HK-2 (cell line): ENCODE data around the gene NEXN.
"Not testable (repeated sequence)": the region's sequence is repeated elsewhere in the genome, so short reads cannot be mapped to it uniquely, and the experiment has no call there.

Source experiments
- DNase-seq: peaks from one replicate; pipeline ENCODE4 v3.0.0-alpha.2; 2018; ENCODE audit not compliant: unreplicated experiment

Gene NEXN

GRCh38 chr1:77906019-77906545 lies 17.7 kb downstream of the NEXN start:
- no peak for DNase-seq

GRCh38 chr1:77906624-77907023 lies 18.2 kb downstream of the NEXN start:
- DNase-seq = no peak

- no peak for DNase-seq
These were observed 21.7 kb downstream of the NEXN start for GRCh38 chr1:77910116-77910515.

GRCh38 chr1:77918918-77919317 lies 30.5 kb downstream of the NEXN start:
- not testable (repeated sequence) for DNase-seq

GRCh38 chr1:77925518-77925917 lies 37.1 kb downstream of the NEXN start:
- no peak for DNase-seq

- no peak for DNase-seq
These were observed 37.5 kb downstream of the NEXN start for GRCh38 chr1:77925956-77926355.

- no peak for DNase-seq
These were observed 38.3 kb downstream of the NEXN start for GRCh38 chr1:77926561-77927357.

- no peak for DNase-seq
These were observed 39.0 kb downstream of the NEXN start for GRCh38 chr1:77927414-77927813.

- no peak for DNase-seq
These were observed 41.4 kb downstream of the NEXN start for GRCh38 chr1:77929806-77930205.

GRCh38 chr1:77938651-77939050 lies 50.2 kb downstream of the NEXN start:
- DNase-seq = no peak

GRCh38 chr1:77940921-77941570 lies 52.6 kb downstream of the NEXN start:
- no peak for DNase-seq

GRCh38 chr1:77942400-77943140 lies 54.1 kb downstream of the NEXN start:
- no peak for DNase-seq

GRCh38 chr1:77945345-77945744 lies 56.9 kb downstream of the NEXN start:
- no peak for DNase-seq

- DNase-seq = no peak
These were observed 60.5 kb downstream of the NEXN start for GRCh38 chr1:77948841-77949424.

- DNase-seq = no peak
These were observed 62.4 kb downstream of the NEXN start for GRCh38 chr1:77950873-77951272.

- no peak for DNase-seq
These were observed 62.9 kb downstream of the NEXN start for GRCh38 chr1:77951328-77951727.

- no peak for DNase-seq
These were observed 65.5 kb downstream of the NEXN start for GRCh38 chr1:77953907-77954306.

GRCh38 chr1:77954521-77954920 lies 66.1 kb downstream of the NEXN start:
- DNase-seq = no peak

- DNase-seq = no peak
These were observed 67.3 kb downstream of the NEXN start for GRCh38 chr1:77955709-77956108.

- DNase-seq = no peak
These were observed 68.0 kb downstream of the NEXN start for GRCh38 chr1:77956464-77956863.

- DNase-seq = no peak
These were observed 70.0 kb downstream of the NEXN start for GRCh38 chr1:77958391-77958790.

GRCh38 chr1:77958850-77959249 lies 70.4 kb downstream of the NEXN start:
- no peak for DNase-seq
